ENCODE results near the gene HGFAC. TPM values are rescaled to one million over a fixed set of nuclear protein-coding genes. Genes with fewer than 3 reads are reported as not detected.
A peak's percentile ranks its signal among the peaks of the same experiment; 100 is the strongest.

Gene HGFAC
- total and polyA plus RNA-seq, 2 of the 13 experiments (the other 11 are each of a cell fraction or from before 2014, with no cell fraction given) = 8.5 to 63.6 TPM

DNA sequence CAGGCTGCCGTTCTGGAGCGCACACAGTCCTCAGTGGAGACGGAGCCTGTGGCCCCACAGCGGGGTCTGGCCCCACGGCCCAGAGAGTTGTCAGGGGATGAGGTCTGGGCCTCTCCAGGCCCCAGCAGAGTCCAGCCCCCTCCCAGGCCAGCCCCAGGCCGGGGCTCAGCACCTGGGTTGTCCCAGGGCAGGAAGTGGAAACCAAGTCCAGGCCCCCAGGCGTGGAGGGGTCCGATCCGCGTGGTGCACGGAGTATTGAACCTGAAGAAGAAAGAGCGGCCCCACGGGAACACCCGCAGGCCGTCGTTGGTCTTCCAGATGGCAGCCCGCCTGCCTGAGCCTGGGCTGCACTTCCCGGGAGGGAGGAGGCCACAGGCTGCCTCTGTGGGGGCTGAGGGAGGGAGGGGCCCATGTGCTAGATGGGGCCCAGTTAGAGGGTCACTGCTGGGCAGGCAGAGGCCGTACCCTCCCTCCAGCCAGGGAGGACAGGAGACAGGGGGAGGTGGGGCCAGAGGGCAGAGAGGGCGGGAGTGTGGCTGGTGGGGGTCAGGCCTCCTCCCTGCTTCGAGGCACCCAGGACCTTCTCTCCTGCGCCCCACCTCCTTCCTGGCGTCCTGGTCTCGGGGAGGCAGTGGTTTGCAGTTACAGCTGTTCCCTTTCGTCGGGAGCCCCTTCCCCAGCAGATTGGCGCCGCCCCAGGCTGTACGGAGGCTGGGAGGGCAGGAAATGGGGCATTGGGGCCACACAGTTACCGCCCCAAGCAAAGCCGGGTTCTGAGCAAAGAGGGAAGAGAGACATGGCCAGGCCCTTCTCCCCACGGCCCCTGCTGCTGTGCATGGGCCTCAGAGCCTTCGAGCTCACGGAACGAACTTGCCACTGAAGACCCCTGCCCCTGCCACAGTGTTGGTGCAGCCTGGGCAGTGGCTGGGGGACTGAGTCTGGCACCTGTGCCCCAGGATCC lies 8.1 kb downstream of the HGFAC start (continued):
- TF ChIP-seq, protein P1, sequence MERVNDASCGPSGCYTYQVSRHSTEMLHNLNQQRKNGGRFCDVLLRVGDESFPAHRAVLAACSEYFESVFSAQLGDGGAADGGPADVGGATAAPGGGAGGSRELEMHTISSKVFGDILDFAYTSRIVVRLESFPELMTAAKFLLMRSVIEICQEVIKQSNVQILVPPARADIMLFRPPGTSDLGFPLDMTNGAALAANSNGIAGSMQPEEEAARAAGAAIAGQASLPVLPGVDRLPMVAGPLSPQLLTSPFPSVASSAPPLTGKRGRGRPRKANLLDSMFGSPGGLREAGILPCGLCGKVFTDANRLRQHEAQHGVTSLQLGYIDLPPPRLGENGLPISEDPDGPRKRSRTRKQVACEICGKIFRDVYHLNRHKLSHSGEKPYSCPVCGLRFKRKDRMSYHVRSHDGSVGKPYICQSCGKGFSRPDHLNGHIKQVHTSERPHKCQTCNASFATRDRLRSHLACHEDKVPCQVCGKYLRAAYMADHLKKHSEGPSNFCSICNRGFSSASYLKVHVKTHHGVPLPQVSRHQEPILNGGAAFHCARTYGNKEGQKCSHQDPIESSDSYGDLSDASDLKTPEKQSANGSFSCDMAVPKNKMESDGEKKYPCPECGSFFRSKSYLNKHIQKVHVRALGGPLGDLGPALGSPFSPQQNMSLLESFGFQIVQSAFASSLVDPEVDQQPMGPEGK (CRISPR knock-in tag; IDR thresholded peaks at IDR 0.05) = peak; percentile 78; the same call in 1 of the 2 replicates
- TF ChIP-seq NCOA1 (CRISPR knock-in tag; IDR thresholded peaks at IDR 0.05) = 0 out of 2 replicates have a peak, but pooled peaks have one; percentile 38

DNA sequence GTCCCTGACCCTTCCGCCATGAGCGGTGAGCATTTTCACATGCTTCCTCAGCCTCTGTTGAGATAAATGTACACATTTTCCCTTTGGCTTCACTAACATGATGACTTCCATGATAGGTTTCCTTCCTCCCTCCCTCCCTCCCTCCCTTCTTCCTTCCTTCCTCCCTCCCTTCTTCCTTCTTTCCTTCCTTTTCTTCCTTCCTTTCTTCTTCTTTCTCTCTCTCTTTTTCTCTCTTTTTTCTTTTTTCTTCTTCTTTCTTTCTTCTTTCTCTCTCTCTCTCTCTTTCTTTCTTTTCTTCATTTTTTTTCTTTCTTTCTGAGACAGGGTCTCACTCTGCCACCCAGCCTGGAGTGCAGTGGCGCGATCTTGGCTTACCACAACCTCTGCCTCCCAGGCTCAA lies 8.9 kb downstream of the HGFAC start:
- 95% methylated on average over 4 of the region's 4 CpGs for WGBS (ENCODE audit: low lambda C conversion rate)
- H3K9ac ChIP-seq (ENCODE audit: insufficient read depth, low read depth, low read length) = no peak overlapping the region
- intact Hi-C loops (cut with micrococcal nuclease; ENCODE audit: unreplicated experiment) = no loop called here
- H4K20me1 ChIP-seq (ENCODE audit: insufficient read depth, low read length) = no peaks in the 10 kb centered on the region
- FAIRE-seq (no peak), DNase-seq (ENCODE audit: low spot score) (no peak), ATAC-seq (no peak)
- no peak for TF ChIP-seq REPIN1 (CRISPR knock-in tag; IDR thresholded peaks at IDR 0.05; ENCODE audit: borderline replicate concordance, low read depth)
- no peak for TF ChIP-seq ZNF451 (CRISPR knock-in tag; IDR thresholded peaks at IDR 0.05)
- no peak for TF ChIP-seq HIVEP1 (CRISPR knock-in tag; IDR thresholded peaks at IDR 0.05)
- no peak for TF ChIP-seq ZNF263 (CRISPR knock-in tag; IDR thresholded peaks at IDR 0.05)
- TF ChIP-seq ZFP36L1 (CRISPR knock-in tag; IDR thresholded peaks at IDR 0.05) = no peak
- TF ChIP-seq SSRP1 (CRISPR knock-in tag; IDR thresholded peaks at IDR 0.05) = no peak
- TF ChIP-seq, protein P2, sequence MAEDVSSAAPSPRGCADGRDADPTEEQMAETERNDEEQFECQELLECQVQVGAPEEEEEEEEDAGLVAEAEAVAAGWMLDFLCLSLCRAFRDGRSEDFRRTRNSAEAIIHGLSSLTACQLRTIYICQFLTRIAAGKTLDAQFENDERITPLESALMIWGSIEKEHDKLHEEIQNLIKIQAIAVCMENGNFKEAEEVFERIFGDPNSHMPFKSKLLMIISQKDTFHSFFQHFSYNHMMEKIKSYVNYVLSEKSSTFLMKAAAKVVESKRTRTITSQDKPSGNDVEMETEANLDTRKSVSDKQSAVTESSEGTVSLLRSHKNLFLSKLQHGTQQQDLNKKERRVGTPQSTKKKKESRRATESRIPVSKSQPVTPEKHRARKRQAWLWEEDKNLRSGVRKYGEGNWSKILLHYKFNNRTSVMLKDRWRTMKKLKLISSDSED (CRISPR knock-in tag; IDR thresholded peaks at IDR 0.05) = no peak
- no peak for TF ChIP-seq ZNF569 (CRISPR knock-in tag; IDR thresholded peaks at IDR 0.05; ENCODE audit: borderline replicate concordance)
- no peak for TF ChIP-seq ZSCAN12 (CRISPR knock-in tag; IDR thresholded peaks at IDR 0.05)
- TF ChIP-seq ZNF781 (CRISPR knock-in tag; IDR thresholded peaks at IDR 0.05; ENCODE audit: borderline replicate concordance, not compliant biosample characterization) = no peak
- TF ChIP-seq ZNF367 (CRISPR knock-in tag; IDR thresholded peaks at IDR 0.05; ENCODE audit: borderline replicate concordance) = no peak
- TF ChIP-seq SP5 (CRISPR knock-in tag; IDR thresholded peaks at IDR 0.05; ENCODE audit: borderline replicate concordance, low read depth) = no peak
- no peak for TF ChIP-seq KLF6 (CRISPR knock-in tag; IDR thresholded peaks at IDR 0.05)
- BruUV-seq (replicated peaks) = no TSS peak
- CTCF ChIA-PET (ENCODE audit: low intra/inter-chr PET ratio, low total read pairs) = no interaction called here
- H2AFZ ChIP-seq (ENCODE audit: low read length) = no peak overlapping the region
- no peaks in the 10 kb centered on the region for H3K36me3 ChIP-seq (replicated peaks in 1 of 2; ENCODE audit: control insufficient read depth in 1 of 2, insufficient read depth in 2 of 2, low read length in 2 of 2)
- no peak overlapping the region for H3K4me3 ChIP-seq (replicated peaks in 1 of 3; ENCODE audit: insufficient read depth in 1 of 3, low read depth in 2 of 3, low read length in 3 of 3)
- H3K4me2 ChIP-seq (ENCODE audit: low read depth, low read length) = no peak overlapping the region
- H3K27ac ChIP-seq (ENCODE audit: extremely low read length, insufficient read depth, low read length) = no peak overlapping the region
- peaks cover 27% of the 10 kb centered on the region for H3K4me1 ChIP-seq (ENCODE audit: insufficient read depth, low read length)
- H3K27me3 ChIP-seq (ENCODE audit: control insufficient read depth in 1 of 2, insufficient read depth in 2 of 2, low read length in 2 of 2) = no peaks in the 10 kb centered on the region; a peak in 1 of 5 replicates
- no peaks in the 10 kb centered on the region for H3K9me3 ChIP-seq (ENCODE audit: low read length)
- H3K79me2 ChIP-seq (ENCODE audit: insufficient read depth, low read length) = no peaks in the 10 kb centered on the region
- POLR2A ChIA-PET = no interaction called here
- in situ Hi-C loops (cut with HindIII; ENCODE audit: extremely low pct_ligation_motif_present, low pct_unique_long_range_greater_than_20kb) = no loop called here

All from HepG2 (cell line).